GM23338 (cell line): Measurements from ENCODE around the gene ORM1.

Source experiments
- CREB1 ChIP-seq: fragments of 250-450 bp; sonication (Bioruptor Pico); IDR thresholded peaks from 2 replicates; pipeline ENCODE4 v1.5.0; 2020; ENCODE audit warnings: low read depth, mild to moderate bottlenecking, moderate library complexity
- CTCF ChIP-seq, 2 experiments: fragments of 200-600 bp in 1 of 2; sonication (generic) in 1 of 2; conservative IDR thresholded peaks; 2 replicates each; pipeline versions ENCODE4 v1.5.1 to v1.6.1; 2016 to 2017; ENCODE audit warnings: antibody characterized with exemption in 2 of 2, low read depth in 2 of 2, mild to moderate bottlenecking in 2 of 2, moderate library complexity in 1 of 2
- EZH2 ChIP-seq: fragments of 200-600 bp; sonication (generic); IDR thresholded peaks from one replicate; pipeline ENCODE4 v1.8.0; 2017; ENCODE audit warnings: antibody characterized with exemption, mild to moderate bottlenecking, low read depth; ENCODE audit not compliant: unreplicated experiment
- EZH2phosphoT487 ChIP-seq: fragments of 200-600 bp; sonication (generic); IDR thresholded peaks from one replicate; pipeline ENCODE4 v1.8.1; 2018; ENCODE audit warnings: antibody characterized with exemption; ENCODE audit not compliant: unreplicated experiment
- JUNB ChIP-seq: IDR thresholded peaks from one replicate; pipeline ENCODE4 v1.6.1; 2016; ENCODE audit warnings: antibody characterized with exemption; ENCODE audit not compliant: unreplicated experiment
- NANOG ChIP-seq: IDR thresholded peaks from 2 replicates; pipeline ENCODE4 v1.6.1; 2016; ENCODE audit warnings: antibody characterized with exemption, borderline replicate concordance
- POLR2AphosphoS5 ChIP-seq: IDR thresholded peaks from 2 replicates; pipeline ENCODE4 v1.6.1; 2016; ENCODE audit warnings: antibody characterized with exemption, low read depth
- REST ChIP-seq: IDR thresholded peaks from one replicate; pipeline ENCODE4 v1.6.1; 2018; ENCODE audit warnings: antibody characterized with exemption; ENCODE audit not compliant: unreplicated experiment
- STAT1 ChIP-seq: IDR thresholded peaks from one replicate; pipeline ENCODE4 v1.6.1; 2016; ENCODE audit warnings: antibody characterized with exemption; ENCODE audit not compliant: unreplicated experiment
- ZNF114 ChIP-seq: fragments of 250-450 bp; sonication (Bioruptor Pico); IDR thresholded peaks from 2 replicates; pipeline ENCODE4 v1.5.0; 2020; ENCODE audit warnings: mild to moderate bottlenecking, moderate library complexity
- ZNF331 ChIP-seq: fragments of 250-450 bp; sonication (Bioruptor Pico); IDR thresholded peaks from 2 replicates; pipeline ENCODE4 v1.5.0; 2020; ENCODE audit warnings: low read depth, mild to moderate bottlenecking, moderate library complexity

DNA sequence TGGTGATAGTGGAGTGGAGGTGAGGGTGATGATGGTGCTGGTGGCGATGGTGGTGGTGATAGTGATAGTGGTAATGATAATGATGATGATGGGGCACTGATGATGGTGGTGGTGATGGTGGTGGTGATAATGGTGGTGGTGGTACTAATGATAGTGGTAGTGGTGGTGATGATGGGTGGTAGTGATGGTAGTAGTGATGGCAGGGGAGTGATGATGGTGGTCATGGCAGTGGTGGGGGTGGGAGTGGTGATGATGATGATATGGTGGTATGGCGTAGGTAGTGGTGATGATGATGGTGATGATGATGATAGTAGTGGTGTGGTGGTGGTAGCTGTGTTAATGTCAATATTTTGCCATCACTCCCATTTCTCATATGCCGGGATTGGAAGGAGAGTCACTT, 44.5 kb upstream of the ORM1 start:
- no peak for TF ChIP-seq EZH2phosphoT487
- TF ChIP-seq CTCF (conservative IDR thresholded peaks at IDR 0.05; ENCODE audit: low read depth in 2 of 2) = no peak
- TF ChIP-seq POLR2AphosphoS5 = no peak
- TF ChIP-seq EZH2 = no peak
- TF ChIP-seq REST = no peak
- no peak for TF ChIP-seq ZNF114 (CRISPR knock-in tag)
- TF ChIP-seq STAT1 = no peak
- TF ChIP-seq ZNF331 (CRISPR knock-in tag) = no peak
- no peak for TF ChIP-seq CREB1 (CRISPR knock-in tag)
- no peak for TF ChIP-seq JUNB
- no peak for TF ChIP-seq NANOG
